GM23338 (cell line): ENCODE data around the gene CLEC3B.

Experiments used
- CREB1 ChIP-seq: fragments of 250-450 bp; sonication (Bioruptor Pico); IDR thresholded peaks from 2 replicates; pipeline ENCODE4 v1.5.0; 2020; ENCODE audit warnings: low read depth, mild to moderate bottlenecking, moderate library complexity
- EZH2 ChIP-seq: fragments of 200-600 bp; sonication (generic); IDR thresholded peaks from one replicate; pipeline ENCODE4 v1.8.0; 2017; ENCODE audit warnings: antibody characterized with exemption, mild to moderate bottlenecking, low read depth; ENCODE audit not compliant: unreplicated experiment
- EZH2phosphoT487 ChIP-seq: fragments of 200-600 bp; sonication (generic); IDR thresholded peaks from one replicate; pipeline ENCODE4 v1.8.1; 2018; ENCODE audit warnings: antibody characterized with exemption; ENCODE audit not compliant: unreplicated experiment
- JUNB ChIP-seq: IDR thresholded peaks from one replicate; pipeline ENCODE4 v1.6.1; 2016; ENCODE audit warnings: antibody characterized with exemption; ENCODE audit not compliant: unreplicated experiment
- POLR2AphosphoS5 ChIP-seq: IDR thresholded peaks from 2 replicates; pipeline ENCODE4 v1.6.1; 2016; ENCODE audit warnings: antibody characterized with exemption, low read depth
- STAT1 ChIP-seq: IDR thresholded peaks from one replicate; pipeline ENCODE4 v1.6.1; 2016; ENCODE audit warnings: antibody characterized with exemption; ENCODE audit not compliant: unreplicated experiment
- TF ChIP-seq, protein P1 (sequence below), 2 experiments: fragments of 200-600 bp in 1 of 2; sonication (generic) in 1 of 2; conservative IDR thresholded peaks; 2 replicates each; pipeline versions ENCODE4 v1.5.1 to v1.6.1; 2016 to 2017; ENCODE audit warnings: antibody characterized with exemption in 2 of 2, low read depth in 2 of 2, mild to moderate bottlenecking in 2 of 2, moderate library complexity in 1 of 2
- TF ChIP-seq, protein P2 (sequence below): IDR thresholded peaks from one replicate; pipeline ENCODE4 v1.6.1; 2018; ENCODE audit warnings: antibody characterized with exemption; ENCODE audit not compliant: unreplicated experiment

DNA sequence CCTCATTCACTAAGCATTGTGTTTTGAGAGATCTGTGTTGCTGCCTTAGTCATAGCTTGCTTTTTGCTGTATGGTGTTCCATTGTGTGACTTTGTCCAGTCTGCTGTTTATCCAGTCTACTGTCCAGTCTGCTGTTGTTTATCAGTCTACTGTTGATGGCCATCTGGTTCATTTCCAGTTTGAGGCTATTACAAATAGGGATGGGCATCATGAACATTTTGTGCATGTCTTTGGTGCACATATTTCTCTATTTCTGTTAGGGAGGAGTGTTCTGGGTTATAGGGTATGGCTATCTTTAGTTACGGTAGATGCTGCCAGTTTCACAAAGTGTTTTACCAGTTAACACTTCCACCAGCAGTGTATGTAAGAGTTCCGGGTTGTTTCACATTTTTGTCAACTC, 22.2 kb upstream of the CLEC3B start:
- TF ChIP-seq POLR2AphosphoS5 (no peak), EZH2 (no peak), JUNB (no peak), EZH2phosphoT487 (no peak), CREB1 (CRISPR knock-in tag) (no peak), STAT1 (no peak)
- TF ChIP-seq, protein P1, sequence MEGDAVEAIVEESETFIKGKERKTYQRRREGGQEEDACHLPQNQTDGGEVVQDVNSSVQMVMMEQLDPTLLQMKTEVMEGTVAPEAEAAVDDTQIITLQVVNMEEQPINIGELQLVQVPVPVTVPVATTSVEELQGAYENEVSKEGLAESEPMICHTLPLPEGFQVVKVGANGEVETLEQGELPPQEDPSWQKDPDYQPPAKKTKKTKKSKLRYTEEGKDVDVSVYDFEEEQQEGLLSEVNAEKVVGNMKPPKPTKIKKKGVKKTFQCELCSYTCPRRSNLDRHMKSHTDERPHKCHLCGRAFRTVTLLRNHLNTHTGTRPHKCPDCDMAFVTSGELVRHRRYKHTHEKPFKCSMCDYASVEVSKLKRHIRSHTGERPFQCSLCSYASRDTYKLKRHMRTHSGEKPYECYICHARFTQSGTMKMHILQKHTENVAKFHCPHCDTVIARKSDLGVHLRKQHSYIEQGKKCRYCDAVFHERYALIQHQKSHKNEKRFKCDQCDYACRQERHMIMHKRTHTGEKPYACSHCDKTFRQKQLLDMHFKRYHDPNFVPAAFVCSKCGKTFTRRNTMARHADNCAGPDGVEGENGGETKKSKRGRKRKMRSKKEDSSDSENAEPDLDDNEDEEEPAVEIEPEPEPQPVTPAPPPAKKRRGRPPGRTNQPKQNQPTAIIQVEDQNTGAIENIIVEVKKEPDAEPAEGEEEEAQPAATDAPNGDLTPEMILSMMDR (conservative IDR thresholded peaks at IDR 0.05; ENCODE audit: low read depth in 2 of 2) = no peak
- TF ChIP-seq, protein P2, sequence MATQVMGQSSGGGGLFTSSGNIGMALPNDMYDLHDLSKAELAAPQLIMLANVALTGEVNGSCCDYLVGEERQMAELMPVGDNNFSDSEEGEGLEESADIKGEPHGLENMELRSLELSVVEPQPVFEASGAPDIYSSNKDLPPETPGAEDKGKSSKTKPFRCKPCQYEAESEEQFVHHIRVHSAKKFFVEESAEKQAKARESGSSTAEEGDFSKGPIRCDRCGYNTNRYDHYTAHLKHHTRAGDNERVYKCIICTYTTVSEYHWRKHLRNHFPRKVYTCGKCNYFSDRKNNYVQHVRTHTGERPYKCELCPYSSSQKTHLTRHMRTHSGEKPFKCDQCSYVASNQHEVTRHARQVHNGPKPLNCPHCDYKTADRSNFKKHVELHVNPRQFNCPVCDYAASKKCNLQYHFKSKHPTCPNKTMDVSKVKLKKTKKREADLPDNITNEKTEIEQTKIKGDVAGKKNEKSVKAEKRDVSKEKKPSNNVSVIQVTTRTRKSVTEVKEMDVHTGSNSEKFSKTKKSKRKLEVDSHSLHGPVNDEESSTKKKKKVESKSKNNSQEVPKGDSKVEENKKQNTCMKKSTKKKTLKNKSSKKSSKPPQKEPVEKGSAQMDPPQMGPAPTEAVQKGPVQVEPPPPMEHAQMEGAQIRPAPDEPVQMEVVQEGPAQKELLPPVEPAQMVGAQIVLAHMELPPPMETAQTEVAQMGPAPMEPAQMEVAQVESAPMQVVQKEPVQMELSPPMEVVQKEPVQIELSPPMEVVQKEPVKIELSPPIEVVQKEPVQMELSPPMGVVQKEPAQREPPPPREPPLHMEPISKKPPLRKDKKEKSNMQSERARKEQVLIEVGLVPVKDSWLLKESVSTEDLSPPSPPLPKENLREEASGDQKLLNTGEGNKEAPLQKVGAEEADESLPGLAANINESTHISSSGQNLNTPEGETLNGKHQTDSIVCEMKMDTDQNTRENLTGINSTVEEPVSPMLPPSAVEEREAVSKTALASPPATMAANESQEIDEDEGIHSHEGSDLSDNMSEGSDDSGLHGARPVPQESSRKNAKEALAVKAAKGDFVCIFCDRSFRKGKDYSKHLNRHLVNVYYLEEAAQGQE = no peak
